Erythroblast (primary cell): ENCODE measurements around the gene NFIA.

Experiments
- GATA1 ChIP-seq: IDR thresholded peaks from 2 replicates; pipeline ENCODE4 v1.6.1; 2011; ENCODE audit warnings: low read depth, mild to moderate bottlenecking, control low read depth, low read length, moderate library complexity
- POLR2A ChIP-seq: IDR thresholded peaks from 2 replicates; pipeline ENCODE4 v1.6.1; 2011; ENCODE audit warnings: mild to moderate bottlenecking, low read length

GRCh38 chr1:61423643-61424042 lies 341.3 kb downstream of the NFIA start:
- TF ChIP-seq POLR2A: no peak
- no peak for TF ChIP-seq GATA1
